ENCODE data around the gene MYL6B. TPM values are rescaled to one million over a fixed set of nuclear protein-coding genes. Genes with fewer than 3 reads are reported as not detected.

MYL6B gene
- total and polyA plus RNA-seq, 8 donors = 6.7 to 65.9 (median 16.5) TPM

DNA sequence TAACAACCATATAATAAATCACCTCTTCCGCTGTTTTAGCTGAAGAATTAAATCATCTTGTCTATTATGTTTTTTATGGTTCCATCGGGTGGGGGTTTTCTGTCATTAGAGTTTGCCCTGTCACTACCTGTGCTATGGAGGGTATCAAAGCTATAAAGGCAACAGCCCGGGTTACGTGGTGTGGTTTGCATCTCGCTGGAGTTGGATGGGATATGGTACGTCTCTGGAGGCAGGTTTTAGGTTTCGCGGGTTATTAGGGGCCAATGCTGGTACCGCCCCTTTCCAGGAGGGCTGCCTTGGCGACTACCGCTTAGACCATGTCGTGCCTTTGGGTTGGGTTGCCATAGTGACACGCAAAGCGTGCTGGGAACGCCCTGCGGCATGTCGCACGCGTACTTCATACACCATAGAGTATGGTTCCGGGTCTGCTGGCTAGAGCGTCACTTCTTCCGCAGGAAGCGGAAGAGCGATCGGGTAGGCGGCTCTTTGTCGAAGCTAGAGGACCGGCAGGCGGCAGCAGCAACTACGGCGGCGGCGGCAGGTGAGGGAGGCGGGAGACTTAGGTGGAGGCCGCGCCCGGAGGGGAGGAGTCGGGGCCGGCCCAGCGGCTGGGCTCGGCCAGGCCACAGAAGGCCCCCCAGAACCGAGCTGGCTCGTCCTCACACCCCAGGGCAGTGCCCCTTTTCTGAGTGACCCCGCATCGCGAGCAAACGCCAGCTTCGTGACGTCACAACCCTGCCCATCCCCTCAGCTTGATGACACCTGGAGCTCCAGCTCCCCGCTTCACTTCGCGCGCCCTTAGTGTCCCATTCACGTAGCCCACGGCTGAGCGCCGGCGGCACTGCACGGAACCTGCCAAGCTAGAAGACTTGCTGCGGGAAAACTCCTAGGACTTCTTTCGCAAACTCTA lies 34.4 kb upstream of the MYL6B start, which contains the start of gene ZC3H10:
ZC3H10 (plus strand) TSS at position 489 of the 910 bp plus-strand sequence. CDS start 2,297 bp downstream, outside the sequence.
- intact Hi-C loops (cut with DNase I) = loop anchor here in 1 of 3 donors (5.0 kb wide), 1 partner anchor 41 kb away; no protein-coding TSS in a partner anchor
- no peak for FAIRE-seq

DNA sequence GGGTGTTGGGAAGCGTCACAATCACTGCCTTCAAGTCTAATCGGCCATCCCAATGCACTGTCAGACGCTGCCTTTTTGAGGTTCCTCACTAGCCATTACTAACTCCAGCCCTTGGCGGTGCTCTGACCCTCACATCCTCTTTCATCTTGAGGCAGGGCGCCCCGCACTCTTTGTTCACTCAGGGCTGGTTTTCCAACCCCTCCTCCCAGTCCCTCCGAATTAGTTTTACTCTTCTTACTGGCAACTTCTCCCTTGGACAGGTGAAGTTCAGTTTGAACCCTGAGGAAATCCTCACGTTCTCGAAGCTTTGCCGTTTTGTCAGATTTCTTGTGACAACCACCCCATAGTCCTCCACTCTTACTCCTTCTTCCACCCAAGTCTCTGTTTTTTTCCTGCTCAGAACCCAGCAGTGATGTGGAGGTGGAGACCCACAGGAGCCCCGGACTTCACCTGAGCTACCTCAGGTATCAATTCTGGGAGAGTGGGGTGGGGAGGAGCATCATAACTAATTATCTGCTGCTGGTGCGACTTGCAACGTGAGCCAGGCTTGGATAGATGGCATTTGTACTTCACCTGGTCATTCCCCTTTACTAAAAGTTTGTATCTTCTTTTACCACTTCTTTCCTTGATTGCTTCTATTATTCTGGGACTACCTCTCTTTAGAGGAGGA lies 33.6 kb upstream of the MYL6B start:
- TF ChIP-seq, protein P1, sequence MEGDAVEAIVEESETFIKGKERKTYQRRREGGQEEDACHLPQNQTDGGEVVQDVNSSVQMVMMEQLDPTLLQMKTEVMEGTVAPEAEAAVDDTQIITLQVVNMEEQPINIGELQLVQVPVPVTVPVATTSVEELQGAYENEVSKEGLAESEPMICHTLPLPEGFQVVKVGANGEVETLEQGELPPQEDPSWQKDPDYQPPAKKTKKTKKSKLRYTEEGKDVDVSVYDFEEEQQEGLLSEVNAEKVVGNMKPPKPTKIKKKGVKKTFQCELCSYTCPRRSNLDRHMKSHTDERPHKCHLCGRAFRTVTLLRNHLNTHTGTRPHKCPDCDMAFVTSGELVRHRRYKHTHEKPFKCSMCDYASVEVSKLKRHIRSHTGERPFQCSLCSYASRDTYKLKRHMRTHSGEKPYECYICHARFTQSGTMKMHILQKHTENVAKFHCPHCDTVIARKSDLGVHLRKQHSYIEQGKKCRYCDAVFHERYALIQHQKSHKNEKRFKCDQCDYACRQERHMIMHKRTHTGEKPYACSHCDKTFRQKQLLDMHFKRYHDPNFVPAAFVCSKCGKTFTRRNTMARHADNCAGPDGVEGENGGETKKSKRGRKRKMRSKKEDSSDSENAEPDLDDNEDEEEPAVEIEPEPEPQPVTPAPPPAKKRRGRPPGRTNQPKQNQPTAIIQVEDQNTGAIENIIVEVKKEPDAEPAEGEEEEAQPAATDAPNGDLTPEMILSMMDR (IDR thresholded peaks at IDR 0.05) = no peak
- Histone ChIP-seq H3K4me3 (peak overlapping the region; percentile 36 to 67 (median 55)), H3K9me3 (no peaks in the 10 kb centered on the region), H3K36me3 (peaks cover 0 to 8% (median 0%) of the 10 kb centered on the region in 3 donors), H3K4me1 (peaks cover 0 to 17% (median 13%) of the 10 kb centered on the region in 3 donors), H3K27me3 (no peaks in the 10 kb centered on the region), H3K27ac (peak overlapping the region; percentile 72 to 88 (median 83))
- ATAC-seq = peak in 1 of 4 donors; percentile 0
- FAIRE-seq = no peak
- DNase-seq = peak in 1 of 6 donors; percentile 29
- intact Hi-C loops (cut with DNase I) = loop anchor here in 1 of 3 donors (5.0 kb wide), 1 partner anchor 42 kb away; no protein-coding TSS in a partner anchor
- WGBS, 2 donors = 1 to 3% methylated on average over 13 of the region's 13 CpGs

More for the DNA sequence above, 34.4 kb upstream of the MYL6B start, which contains the start of gene ZC3H10:
- H3K36me3 ChIP-seq = peaks cover 0 to 8% (median 0%) of the 10 kb centered on the region in 3 donors
- WGBS, 2 donors = 0 to 1% methylated on average over 53 to 61 of the region's 61 CpGs
- ATAC-seq (peak; percentile 78 to 88 (median 82)), DNase-seq (peak; percentile 89 to 99 (median 98))
- H3K27ac ChIP-seq = peak within 1 kb of the TSS; percentile 80 to 94 (median 87)
- H3K27me3 ChIP-seq = no peaks in the 10 kb centered on the region
- peak within 1 kb of the TSS; percentile 45 to 84 (median 66) for H3K4me3 ChIP-seq
- no peaks in the 10 kb centered on the region for H3K9me3 ChIP-seq
- TF ChIP-seq, protein P1 (IDR thresholded peaks at IDR 0.05) = peak in 2 of 4 donors; percentile 22 to 30
- peaks cover 0 to 17% (median 13%) of the 10 kb centered on the region in 3 donors for H3K4me1 ChIP-seq

DNA sequence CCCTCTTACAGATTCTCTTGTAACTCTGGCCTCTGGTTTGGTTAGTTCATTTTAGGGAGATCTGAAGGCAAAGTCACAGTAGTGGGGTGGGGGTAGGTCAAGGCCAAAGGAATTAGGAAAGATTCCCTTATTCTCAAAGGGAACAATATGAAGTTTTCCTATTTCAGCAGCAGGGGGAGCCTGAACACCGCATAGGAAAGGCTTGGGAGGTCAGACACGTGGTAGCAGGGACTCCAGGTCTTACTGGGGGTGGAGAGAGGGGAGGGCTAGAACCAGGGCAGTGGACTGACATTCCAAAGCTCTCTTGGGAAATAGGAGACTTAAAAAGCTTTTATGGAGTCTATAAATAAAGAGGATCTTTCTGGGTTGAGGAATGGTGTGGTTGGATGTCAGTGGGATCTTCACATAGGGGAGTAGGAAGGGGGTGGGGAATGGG lies 33.0 kb upstream of the MYL6B start:
- Histone ChIP-seq H3K9me3 (no peaks in the 10 kb centered on the region), H3K4me1 (peaks cover 0 to 17% (median 13%) of the 10 kb centered on the region in 3 donors), H3K4me3 (peak overlapping the region in 2 of 4 donors; percentile 65 to 67), H3K36me3 (peaks cover 0 to 8% (median 0%) of the 10 kb centered on the region in 3 donors), H3K27me3 (no peaks in the 10 kb centered on the region), H3K27ac (peak overlapping the region; percentile 72 to 88 (median 83))
- WGBS, 2 donors = 0 to 1% methylated on average over 2 of the region's 2 CpGs
- ATAC-seq (peak; percentile 38 to 56 (median 49)), FAIRE-seq (no peak), DNase-seq (peak in 4 of 6 donors; percentile 68 to 78 (median 77))
- TF ChIP-seq, protein P1 (IDR thresholded peaks at IDR 0.05) = peak; percentile 41 to 58 (median 56)
- intact Hi-C loops (cut with DNase I) = loop anchor here in 1 of 3 donors (5.0 kb wide), 1 partner anchor 42 kb away; no protein-coding TSS in a partner anchor

DNA sequence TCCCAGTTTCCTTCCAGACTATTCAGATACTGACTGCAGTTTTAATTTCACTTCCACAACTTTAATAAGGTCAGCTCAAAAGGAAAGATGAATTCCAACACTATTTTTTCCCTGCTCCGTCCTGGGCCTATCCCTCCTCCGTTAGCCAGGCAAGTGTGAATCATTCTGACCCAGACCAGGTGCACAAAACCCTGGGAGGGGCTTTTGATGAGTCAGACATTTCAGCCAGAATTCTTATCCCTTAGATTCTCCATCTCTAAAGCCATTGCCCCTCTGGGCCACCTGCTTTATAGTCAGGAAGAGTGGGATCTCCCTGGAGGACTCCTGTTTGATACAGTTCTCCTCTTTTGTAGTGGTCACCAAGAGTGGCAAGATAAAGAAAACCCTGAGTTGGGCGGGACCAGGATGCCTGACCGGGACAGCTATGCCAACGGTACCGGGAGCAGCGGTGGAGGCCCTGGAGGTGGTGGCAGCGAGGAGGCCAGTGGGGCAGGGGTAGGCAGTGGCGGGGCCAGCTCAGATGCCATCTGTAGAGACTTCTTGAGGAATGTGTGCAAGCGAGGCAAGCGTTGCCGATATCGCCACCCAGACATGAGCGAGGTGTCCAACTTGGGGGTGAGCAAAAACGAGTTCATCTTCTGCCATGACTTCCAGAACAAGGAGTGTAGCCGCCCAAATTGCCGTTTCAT lies 32.1 kb upstream of the MYL6B start:
- H3K4me1 ChIP-seq = peaks cover 0 to 14% (median 13%) of the 10 kb centered on the region in 3 donors
- H3K27ac ChIP-seq = peak overlapping the region in 1 of 4 donors; percentile 85
- ATAC-seq = no peak
- no peak overlapping the region for H3K4me3 ChIP-seq
- intact Hi-C loops (cut with DNase I) = loop anchor here in 2 of 3 donors (5.0 to 10.0 kb wide), 2 partner anchors 67 to 334 kb away; partner anchors contain the start of genes MIP (in 1 of the 2) and SMARCC2 (in 1 of the 2)
- TF ChIP-seq, protein P1 (IDR thresholded peaks at IDR 0.05) = no peak
- peaks cover 0 to 8% (median 0%) of the 10 kb centered on the region in 3 donors for H3K36me3 ChIP-seq
- H3K27me3 ChIP-seq = no peaks in the 10 kb centered on the region
- peak in 1 of 6 donors; percentile 45 for DNase-seq
- no peak for FAIRE-seq
- H3K9me3 ChIP-seq = no peaks in the 10 kb centered on the region
- 86 to 87% methylated on average over 17 of the region's 17 CpGs for WGBS, 2 donors
